HEK293 (cell line): ENCODE measurements around the gene XRCC6.

Experiments used
- GFI1B ChIP-seq: fragments of 450-650 bp; formaldehyde crosslinking; IDR thresholded peaks from 2 replicates; pipeline ENCODE4 v1.5.1; 2016; ENCODE audit warnings: missing biosample characterization, missing genetic modification characterization
- HIC1 ChIP-seq: fragments of 450-650 bp; formaldehyde crosslinking; IDR thresholded peaks from 2 replicates; pipeline ENCODE4 v1.5.1; 2016; ENCODE audit warnings: missing biosample characterization, missing genetic modification characterization
- HOXC10 ChIP-seq: sonication (generic); formaldehyde crosslinking; IDR thresholded peaks from 2 replicates; pipeline ENCODE4 v1.8.1; 2023; ENCODE audit warnings: mild to moderate bottlenecking, missing genetic modification reagents
- KLF1 ChIP-seq: fragments of 450-650 bp; formaldehyde crosslinking; IDR thresholded peaks from 2 replicates; pipeline ENCODE4 v1.5.1; 2016; ENCODE audit warnings: missing biosample characterization, missing genetic modification characterization
- KLF9 ChIP-seq: fragments of 450-650 bp; formaldehyde crosslinking; IDR thresholded peaks from 2 replicates; pipeline ENCODE4 v1.5.1; 2016; ENCODE audit warnings: missing biosample characterization, missing genetic modification characterization, low read depth
- OSR2 ChIP-seq: fragments of 450-650 bp; formaldehyde crosslinking; IDR thresholded peaks from 2 replicates; pipeline ENCODE4 v1.5.1; 2016; ENCODE audit warnings: missing biosample characterization, missing genetic modification characterization
- SALL2 ChIP-seq: fragments of 450-650 bp; formaldehyde crosslinking; IDR thresholded peaks from 2 replicates; pipeline ENCODE4 v1.5.0; 2017; ENCODE audit warnings: missing biosample characterization, mild to moderate bottlenecking, missing genetic modification characterization, borderline replicate concordance
- YY1 ChIP-seq: fragments of 450-650 bp; formaldehyde crosslinking; IDR thresholded peaks from 2 replicates; pipeline ENCODE4 v1.5.1; 2018; ENCODE audit warnings: missing biosample characterization, missing genetic modification characterization
- ZBTB17 ChIP-seq: fragments of 450-650 bp; formaldehyde crosslinking; IDR thresholded peaks from 2 replicates; pipeline ENCODE4 v1.5.1; 2016; ENCODE audit warnings: missing biosample characterization, missing genetic modification characterization
- ZBTB21 ChIP-seq: fragments of 450-650 bp; formaldehyde crosslinking; IDR thresholded peaks from 2 replicates; pipeline ENCODE4 v1.5.1; 2017; ENCODE audit warnings: missing biosample characterization, missing genetic modification characterization
- ZBTB26 ChIP-seq: fragments of 450-650 bp; formaldehyde crosslinking; optimal IDR thresholded peaks from 2 replicates; pipeline ENCODE3; 2016; ENCODE audit warnings: missing biosample characterization, mild to moderate bottlenecking, missing genetic modification characterization
- ZBTB48 ChIP-seq: fragments of 450-650 bp; formaldehyde crosslinking; IDR thresholded peaks from 2 replicates; pipeline ENCODE4 v1.5.1; 2016; ENCODE audit warnings: missing biosample characterization, missing genetic modification characterization
- ZNF121 ChIP-seq: fragments of 450-650 bp; formaldehyde crosslinking; IDR thresholded peaks from 2 replicates; pipeline ENCODE4 v1.5.1; 2016; ENCODE audit warnings: missing biosample characterization, missing genetic modification characterization
- ZNF16 ChIP-seq: fragments of 450-650 bp; formaldehyde crosslinking; IDR thresholded peaks from 2 replicates; pipeline ENCODE4 v1.5.1; 2016; ENCODE audit warnings: low read depth, missing biosample characterization, missing genetic modification characterization
- ZNF174 ChIP-seq: fragments of 450-650 bp; formaldehyde crosslinking; IDR thresholded peaks from 2 replicates; pipeline ENCODE4 v1.5.0; 2017; ENCODE audit warnings: missing biosample characterization, mild to moderate bottlenecking, missing genetic modification characterization
- ZNF274 ChIP-seq, 2 experiments: fragments of 200-500 bp in 1 of 2; fragments of 450-650 bp in 1 of 2; sonication (Bioruptor generic) in 1 of 2; formaldehyde crosslinking in 1 of 2; IDR thresholded peaks; 2 replicates each; pipeline versions ENCODE4 v1.5.1 to v1.6.1; 2014 to 2016; ENCODE audit warnings: borderline replicate concordance in 1 of 2, inconsistent platforms in 1 of 2, low read length in 1 of 2, missing biosample characterization in 1 of 2, missing genetic modification characterization in 1 of 2
- ZNF362 ChIP-seq: fragments of 450-650 bp; formaldehyde crosslinking; IDR thresholded peaks from 2 replicates; pipeline ENCODE4 v1.5.1; 2016; ENCODE audit warnings: missing biosample characterization, missing genetic modification characterization
- ZNF394 ChIP-seq: fragments of 450-650 bp; formaldehyde crosslinking; IDR thresholded peaks from 2 replicates; pipeline ENCODE4 v1.5.1; 2016; ENCODE audit warnings: missing biosample characterization, missing genetic modification characterization, mild to moderate bottlenecking, moderate library complexity, borderline replicate concordance
- ZNF501 ChIP-seq: fragments of 450-650 bp; formaldehyde crosslinking; IDR thresholded peaks from 2 replicates; pipeline ENCODE4 v1.5.1; 2016; ENCODE audit warnings: missing biosample characterization, missing genetic modification characterization
- ZNF544 ChIP-seq: fragments of 450-650 bp; formaldehyde crosslinking; IDR thresholded peaks from 2 replicates; pipeline ENCODE4 v1.5.0; 2017; ENCODE audit warnings: missing biosample characterization, missing genetic modification characterization
- ZNF571 ChIP-seq: fragments of 450-650 bp; formaldehyde crosslinking; IDR thresholded peaks from 2 replicates; pipeline ENCODE4 v1.5.0; 2017; ENCODE audit warnings: missing biosample characterization, missing genetic modification characterization
- ZNF777 ChIP-seq: fragments of 450-650 bp; formaldehyde crosslinking; IDR thresholded peaks from 2 replicates; pipeline ENCODE4 v1.5.1; 2017; ENCODE audit warnings: missing biosample characterization, missing genetic modification characterization, borderline replicate concordance
- ZNF791 ChIP-seq: fragments of 450-650 bp; formaldehyde crosslinking; IDR thresholded peaks from 2 replicates; pipeline ENCODE4 v1.5.1; 2016; ENCODE audit warnings: missing biosample characterization, missing genetic modification characterization
- ZNF830 ChIP-seq: fragments of 450-650 bp; IDR thresholded peaks from 2 replicates; pipeline ENCODE4 v1.5.0; 2018; ENCODE audit warnings: missing biosample characterization, missing genetic modification characterization, low read depth, mild to moderate bottlenecking, moderate library complexity
- ZSCAN30 ChIP-seq: fragments of 450-650 bp; IDR thresholded peaks from 2 replicates; pipeline ENCODE4 v1.5.1; 2018; ENCODE audit warnings: missing biosample characterization, mild to moderate bottlenecking, missing genetic modification characterization, moderate library complexity
- ZSCAN4 ChIP-seq: fragments of 450-650 bp; formaldehyde crosslinking; IDR thresholded peaks from 2 replicates; pipeline ENCODE4 v1.5.1; 2017; ENCODE audit warnings: missing biosample characterization, missing genetic modification characterization
- TF ChIP-seq, protein P1 (sequence below): fragments of 450-650 bp; formaldehyde crosslinking; IDR thresholded peaks from 2 replicates; pipeline ENCODE4 v1.5.1; 2016; ENCODE audit warnings: missing biosample characterization, missing genetic modification characterization
- TF ChIP-seq, protein P2 (sequence below): fragments of 450-650 bp; formaldehyde crosslinking; IDR thresholded peaks from 2 replicates; pipeline ENCODE4; 2016; ENCODE audit warnings: missing biosample characterization, missing genetic modification characterization
- TF ChIP-seq, protein P3 (sequence below): fragments of 450-650 bp; formaldehyde crosslinking; IDR thresholded peaks from 2 replicates; pipeline ENCODE4 v1.5.1; 2017; ENCODE audit warnings: missing biosample characterization, missing genetic modification characterization

XRCC6 gene

DNA sequence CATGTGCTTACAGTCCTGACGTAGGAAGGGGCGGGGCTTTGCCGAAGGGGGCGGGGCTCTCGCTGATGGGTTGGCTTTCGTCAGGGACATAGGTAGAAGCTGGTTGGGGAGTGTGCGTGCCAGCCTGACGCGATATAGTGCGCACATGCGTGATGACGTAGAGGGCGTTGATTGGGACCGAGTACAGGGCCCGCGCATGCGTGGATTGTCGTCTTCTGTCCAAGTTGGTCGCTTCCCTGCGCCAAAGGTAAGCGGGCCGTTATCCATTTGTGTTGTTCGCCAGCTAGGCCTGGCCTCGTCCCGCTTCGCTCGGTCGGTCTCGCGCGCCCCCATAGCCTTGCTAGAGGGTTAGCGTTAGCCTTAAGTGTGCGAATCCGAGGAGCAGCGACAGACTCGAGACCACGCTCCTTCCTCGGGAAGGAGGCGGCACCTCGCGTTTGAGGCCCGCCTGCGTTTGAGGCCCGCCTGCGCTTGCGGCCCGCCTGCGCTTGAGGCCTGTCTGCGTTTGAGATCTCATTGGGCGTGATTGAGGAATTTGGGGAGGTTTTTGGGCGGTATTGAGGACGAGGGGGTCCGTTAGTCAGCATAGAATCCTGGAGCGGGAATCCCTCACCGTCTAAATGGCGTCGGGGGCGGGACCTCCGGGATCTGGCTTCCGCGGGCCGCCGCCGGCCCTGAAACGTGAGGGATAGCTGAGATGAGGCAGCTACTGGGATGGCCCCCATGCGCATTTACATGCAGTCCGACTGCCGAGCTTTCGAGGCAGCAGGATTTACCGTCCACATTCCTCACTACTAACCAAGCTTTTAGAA, at the start of gene XRCC6 (continued):
- TF ChIP-seq YY1 (tag by site-specific recombination) (peak; percentile 86; the same call in 1 of the 2 replicates), KLF1 (peak; percentile 49), ZNF791 (tag by site-specific recombination) (no peak), HIC1 (no peak; the same call in 1 of the 2 replicates), ZNF394 (tag by site-specific recombination) (peak; percentile 14; the same call in 1 of the 2 replicates), ZNF777 (tag by site-specific recombination) (no peak), ZBTB48 (no peak; the same call in 1 of the 2 replicates), ZNF830 (no peak), ZNF274 (IDR thresholded peaks at IDR 0.05; ENCODE audit: low read length) (no peak), ZNF274 (tag by site-specific recombination; IDR thresholded peaks at IDR 0.05; ENCODE audit: borderline replicate concordance) (no peak), ZNF571 (tag by site-specific recombination) (no peak), GFI1B (tag by site-specific recombination) (no peak), ZNF501 (peak; percentile 58; the same call in 1 of the 2 replicates), KLF9 (tag by site-specific recombination) (peak; percentile 86), ZSCAN4 (tag by site-specific recombination) (peak; percentile 19; the same call in 1 of the 2 replicates), SALL2 (no peak), ZBTB21 (tag by site-specific recombination) (peak; percentile 98), ZBTB17 (tag by site-specific recombination) (peak; percentile 94), ZBTB26 (peak; percentile 51), HOXC10 (no peak), ZNF121 (tag by site-specific recombination) (0 out of 2 replicates have a peak, but pooled peaks have one; percentile 48), ZSCAN30 (tag by site-specific recombination) (peak; percentile 16; the same call in 1 of the 2 replicates), ZNF362 (tag by site-specific recombination) (no peak), ZNF16 (tag by site-specific recombination) (no peak), ZNF544 (tag by site-specific recombination) (no peak), OSR2 (tag by site-specific recombination) (peak; percentile 80), ZNF174 (tag by site-specific recombination) (no peak)
- TF ChIP-seq, protein P1, sequence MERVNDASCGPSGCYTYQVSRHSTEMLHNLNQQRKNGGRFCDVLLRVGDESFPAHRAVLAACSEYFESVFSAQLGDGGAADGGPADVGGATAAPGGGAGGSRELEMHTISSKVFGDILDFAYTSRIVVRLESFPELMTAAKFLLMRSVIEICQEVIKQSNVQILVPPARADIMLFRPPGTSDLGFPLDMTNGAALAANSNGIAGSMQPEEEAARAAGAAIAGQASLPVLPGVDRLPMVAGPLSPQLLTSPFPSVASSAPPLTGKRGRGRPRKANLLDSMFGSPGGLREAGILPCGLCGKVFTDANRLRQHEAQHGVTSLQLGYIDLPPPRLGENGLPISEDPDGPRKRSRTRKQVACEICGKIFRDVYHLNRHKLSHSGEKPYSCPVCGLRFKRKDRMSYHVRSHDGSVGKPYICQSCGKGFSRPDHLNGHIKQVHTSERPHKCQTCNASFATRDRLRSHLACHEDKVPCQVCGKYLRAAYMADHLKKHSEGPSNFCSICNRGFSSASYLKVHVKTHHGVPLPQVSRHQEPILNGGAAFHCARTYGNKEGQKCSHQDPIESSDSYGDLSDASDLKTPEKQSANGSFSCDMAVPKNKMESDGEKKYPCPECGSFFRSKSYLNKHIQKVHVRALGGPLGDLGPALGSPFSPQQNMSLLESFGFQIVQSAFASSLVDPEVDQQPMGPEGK (tag by site-specific recombination): peak; percentile 5
- TF ChIP-seq, protein P2, sequence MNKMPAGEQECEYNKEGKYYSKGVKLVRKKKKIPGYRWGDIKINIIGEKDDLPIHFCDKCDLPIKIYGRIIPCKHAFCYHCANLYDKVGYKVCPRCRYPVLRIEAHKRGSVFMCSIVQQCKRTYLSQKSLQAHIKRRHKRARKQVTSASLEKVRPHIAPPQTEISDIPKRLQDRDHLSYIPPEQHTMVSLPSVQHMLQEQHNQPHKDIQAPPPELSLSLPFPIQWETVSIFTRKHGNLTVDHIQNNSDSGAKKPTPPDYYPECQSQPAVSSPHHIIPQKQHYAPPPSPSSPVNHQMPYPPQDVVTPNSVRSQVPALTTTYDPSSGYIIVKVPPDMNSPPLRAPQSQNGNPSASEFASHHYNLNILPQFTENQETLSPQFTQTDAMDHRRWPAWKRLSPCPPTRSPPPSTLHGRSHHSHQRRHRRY (tag by site-specific recombination): no peak
- TF ChIP-seq, protein P3, sequence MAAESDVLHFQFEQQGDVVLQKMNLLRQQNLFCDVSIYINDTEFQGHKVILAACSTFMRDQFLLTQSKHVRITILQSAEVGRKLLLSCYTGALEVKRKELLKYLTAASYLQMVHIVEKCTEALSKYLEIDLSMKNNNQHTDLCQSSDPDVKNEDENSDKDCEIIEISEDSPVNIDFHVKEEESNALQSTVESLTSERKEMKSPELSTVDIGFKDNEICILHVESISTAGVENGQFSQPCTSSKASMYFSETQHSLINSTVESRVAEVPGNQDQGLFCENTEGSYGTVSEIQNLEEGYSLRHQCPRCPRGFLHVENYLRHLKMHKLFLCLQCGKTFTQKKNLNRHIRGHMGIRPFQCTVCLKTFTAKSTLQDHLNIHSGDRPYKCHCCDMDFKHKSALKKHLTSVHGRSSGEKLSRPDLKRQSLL (tag by site-specific recombination): no peak
